Measurements from ENCODE around the gene FRMD8. TPM values are rescaled to one million over a fixed set of nuclear protein-coding genes. Genes with fewer than 3 reads are reported as not detected.
A peak's percentile ranks its signal among the peaks of the same experiment; 100 is the strongest.

The FRMD8 gene
- total and polyA plus RNA-seq, 9 of the 15 experiments (the other 6 are each of a cell fraction or from before 2014, with no cell fraction given): 4.5 to 54.5 (median 15.8) TPM

DNA sequence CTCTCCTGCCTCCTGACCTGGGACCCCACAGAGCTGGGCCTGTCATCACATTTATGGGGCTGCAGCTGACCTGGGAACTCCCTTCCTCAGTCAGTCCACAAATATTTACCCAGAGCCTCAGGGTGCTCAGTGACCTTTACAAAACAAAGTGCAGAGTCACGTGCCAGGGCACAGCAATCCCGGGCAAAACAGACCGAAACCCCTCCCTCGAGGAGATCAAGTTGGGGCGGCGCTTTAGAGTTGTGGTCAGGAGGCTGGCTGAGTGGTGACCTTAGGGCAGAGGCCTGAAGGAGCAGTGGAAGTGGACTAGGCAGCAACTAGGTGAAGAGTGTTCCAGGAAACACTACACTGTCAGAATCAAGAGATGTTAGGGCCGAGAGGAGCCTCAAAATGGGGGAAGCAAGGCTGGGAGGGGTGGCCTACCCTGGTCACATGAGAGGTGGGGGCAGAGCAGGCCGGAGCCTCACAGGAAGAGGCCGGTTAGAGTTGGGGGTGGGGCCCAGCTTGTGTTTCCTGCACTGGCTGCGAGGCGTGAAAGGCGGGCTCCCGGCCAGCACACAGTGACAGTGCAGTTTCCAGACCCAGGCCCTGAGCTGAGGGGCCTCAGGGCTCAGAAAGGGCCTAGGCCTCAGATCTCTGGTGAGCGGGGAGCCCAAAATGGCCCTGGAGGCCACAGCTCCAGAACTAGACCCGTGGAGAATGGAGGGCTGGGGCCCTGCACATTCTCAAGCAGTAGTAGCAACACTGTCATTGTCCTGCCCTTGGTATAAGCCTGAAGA lies 32.4 kb downstream of the FRMD8 start (continued):
- TF ChIP-seq BRF2 (IDR thresholded peaks at IDR 0.05; ENCODE audit: borderline replicate concordance, insufficient read depth, insufficient read length) (no peak), TAF7 (tag; IDR thresholded peaks at IDR 0.05) (peak; percentile 81), ZNF57 (CRISPR knock-in tag; IDR thresholded peaks at IDR 0.05) (no peak), SRSF3 (IDR thresholded peaks at IDR 0.05; ENCODE audit: insufficient read depth, low read length) (no peak), EGR1 (conservative IDR thresholded peaks at IDR 0.05) (peak; percentile 65), ZNF512 (tag; IDR thresholded peaks at IDR 0.05) (no peak), FIP1L1 (IDR thresholded peaks at IDR 0.05; ENCODE audit: low read depth, low read length, poor library complexity, severe bottlenecking) (no peak), UBTF (IDR thresholded peaks at IDR 0.05; ENCODE audit: borderline replicate concordance in 1 of 2, low read depth in 2 of 2, low read length in 2 of 2) (no peak), MCM7 (IDR thresholded peaks at IDR 0.05) (peak in 1 of 2 experiments; percentile 4; a peak in 1 of 4 replicates), ZNF551 (CRISPR knock-in tag; IDR thresholded peaks at IDR 0.05) (no peak), EHMT2 (IDR thresholded peaks at IDR 0.05) (no peak)
- TF ChIP-seq, protein P1, sequence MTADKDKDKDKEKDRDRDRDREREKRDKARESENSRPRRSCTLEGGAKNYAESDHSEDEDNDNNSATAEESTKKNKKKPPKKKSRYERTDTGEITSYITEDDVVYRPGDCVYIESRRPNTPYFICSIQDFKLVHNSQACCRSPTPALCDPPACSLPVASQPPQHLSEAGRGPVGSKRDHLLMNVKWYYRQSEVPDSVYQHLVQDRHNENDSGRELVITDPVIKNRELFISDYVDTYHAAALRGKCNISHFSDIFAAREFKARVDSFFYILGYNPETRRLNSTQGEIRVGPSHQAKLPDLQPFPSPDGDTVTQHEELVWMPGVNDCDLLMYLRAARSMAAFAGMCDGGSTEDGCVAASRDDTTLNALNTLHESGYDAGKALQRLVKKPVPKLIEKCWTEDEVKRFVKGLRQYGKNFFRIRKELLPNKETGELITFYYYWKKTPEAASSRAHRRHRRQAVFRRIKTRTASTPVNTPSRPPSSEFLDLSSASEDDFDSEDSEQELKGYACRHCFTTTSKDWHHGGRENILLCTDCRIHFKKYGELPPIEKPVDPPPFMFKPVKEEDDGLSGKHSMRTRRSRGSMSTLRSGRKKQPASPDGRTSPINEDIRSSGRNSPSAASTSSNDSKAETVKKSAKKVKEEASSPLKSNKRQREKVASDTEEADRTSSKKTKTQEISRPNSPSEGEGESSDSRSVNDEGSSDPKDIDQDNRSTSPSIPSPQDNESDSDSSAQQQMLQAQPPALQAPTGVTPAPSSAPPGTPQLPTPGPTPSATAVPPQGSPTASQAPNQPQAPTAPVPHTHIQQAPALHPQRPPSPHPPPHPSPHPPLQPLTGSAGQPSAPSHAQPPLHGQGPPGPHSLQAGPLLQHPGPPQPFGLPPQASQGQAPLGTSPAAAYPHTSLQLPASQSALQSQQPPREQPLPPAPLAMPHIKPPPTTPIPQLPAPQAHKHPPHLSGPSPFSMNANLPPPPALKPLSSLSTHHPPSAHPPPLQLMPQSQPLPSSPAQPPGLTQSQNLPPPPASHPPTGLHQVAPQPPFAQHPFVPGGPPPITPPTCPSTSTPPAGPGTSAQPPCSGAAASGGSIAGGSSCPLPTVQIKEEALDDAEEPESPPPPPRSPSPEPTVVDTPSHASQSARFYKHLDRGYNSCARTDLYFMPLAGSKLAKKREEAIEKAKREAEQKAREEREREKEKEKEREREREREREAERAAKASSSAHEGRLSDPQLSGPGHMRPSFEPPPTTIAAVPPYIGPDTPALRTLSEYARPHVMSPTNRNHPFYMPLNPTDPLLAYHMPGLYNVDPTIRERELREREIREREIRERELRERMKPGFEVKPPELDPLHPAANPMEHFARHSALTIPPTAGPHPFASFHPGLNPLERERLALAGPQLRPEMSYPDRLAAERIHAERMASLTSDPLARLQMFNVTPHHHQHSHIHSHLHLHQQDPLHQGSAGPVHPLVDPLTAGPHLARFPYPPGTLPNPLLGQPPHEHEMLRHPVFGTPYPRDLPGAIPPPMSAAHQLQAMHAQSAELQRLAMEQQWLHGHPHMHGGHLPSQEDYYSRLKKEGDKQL (CRISPR knock-in tag; IDR thresholded peaks at IDR 0.05; ENCODE audit: borderline replicate concordance): no peak
- TF ChIP-seq, protein P2, sequence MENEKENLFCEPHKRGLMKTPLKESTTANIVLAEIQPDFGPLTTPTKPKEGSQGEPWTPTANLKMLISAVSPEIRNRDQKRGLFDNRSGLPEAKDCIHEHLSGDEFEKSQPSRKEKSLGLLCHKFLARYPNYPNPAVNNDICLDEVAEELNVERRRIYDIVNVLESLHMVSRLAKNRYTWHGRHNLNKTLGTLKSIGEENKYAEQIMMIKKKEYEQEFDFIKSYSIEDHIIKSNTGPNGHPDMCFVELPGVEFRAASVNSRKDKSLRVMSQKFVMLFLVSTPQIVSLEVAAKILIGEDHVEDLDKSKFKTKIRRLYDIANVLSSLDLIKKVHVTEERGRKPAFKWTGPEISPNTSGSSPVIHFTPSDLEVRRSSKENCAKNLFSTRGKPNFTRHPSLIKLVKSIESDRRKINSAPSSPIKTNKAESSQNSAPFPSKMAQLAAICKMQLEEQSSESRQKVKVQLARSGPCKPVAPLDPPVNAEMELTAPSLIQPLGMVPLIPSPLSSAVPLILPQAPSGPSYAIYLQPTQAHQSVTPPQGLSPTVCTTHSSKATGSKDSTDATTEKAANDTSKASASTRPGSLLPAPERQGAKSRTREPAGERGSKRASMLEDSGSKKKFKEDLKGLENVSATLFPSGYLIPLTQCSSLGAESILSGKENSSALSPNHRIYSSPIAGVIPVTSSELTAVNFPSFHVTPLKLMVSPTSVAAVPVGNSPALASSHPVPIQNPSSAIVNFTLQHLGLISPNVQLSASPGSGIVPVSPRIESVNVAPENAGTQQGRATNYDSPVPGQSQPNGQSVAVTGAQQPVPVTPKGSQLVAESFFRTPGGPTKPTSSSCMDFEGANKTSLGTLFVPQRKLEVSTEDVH (IDR thresholded peaks at IDR 0.05; ENCODE audit: low read depth, partially characterized antibody): peak; percentile 67

Measured in K562 (cell line).